Spinal cord (tissue), 10 donors: ENCODE data around the gene MYCL. TPM values are rescaled to one million over a fixed set of nuclear protein-coding genes. Genes with fewer than 3 reads are reported as not detected.
"Not testable (repeated sequence)": the region's sequence is repeated elsewhere in the genome, so short reads cannot be mapped to it uniquely, and the experiment has no call there.

Experiments
- DNase-seq, 6 donors: peaks; one replicate each; pipeline versions ENCODE4 v3.0.0 to v3.0.0-alpha.2; 2013 to 2015; ENCODE audit warnings: low spot score in 6 of 6, low read depth in 4 of 6
- H3K27ac ChIP-seq: one replicate; pipeline ENCODE4 v1.5.1; 2013; ENCODE audit warnings: low read depth, low read length, control low read depth
- H3K27me3 ChIP-seq: one replicate; pipeline ENCODE4 v1.6.1; 2013; ENCODE audit warnings: low read length; ENCODE audit not compliant: control insufficient read depth, insufficient read depth
- H3K36me3 ChIP-seq: one replicate; pipeline ENCODE4 v1.6.1; 2013; ENCODE audit warnings: low read length; ENCODE audit not compliant: control insufficient read depth, insufficient read depth
- H3K4me1 ChIP-seq: one replicate; pipeline ENCODE4 v1.6.1; 2013; ENCODE audit warnings: low read length; ENCODE audit not compliant: control insufficient read depth, insufficient read depth
- H3K4me3 ChIP-seq: one replicate; pipeline ENCODE4 v1.5.1; 2013; ENCODE audit warnings: low read depth, low read length, control low read depth
- H3K9me3 ChIP-seq: one replicate; pipeline ENCODE4 v1.6.1; 2013; ENCODE audit warnings: low read length; ENCODE audit not compliant: control insufficient read depth, insufficient read depth
- WGBS: methylation state at CpG from one replicate; pipeline ENCODE4 v1.1.5; 2013; ENCODE audit warnings: missing lambda C conversion rate; ENCODE audit not compliant: insufficient coverage; 5-methylcytosine and 5-hydroxymethylcytosine counted together
- polyA plus RNA-seq, 2 donors: library from polyadenylated mRNA; unstranded; fragments of 120-200 nt; gene quantifications; one replicate each; pipeline ENCODE4 v1.2.1, GENCODE V29; 2013; ENCODE audit not compliant: insufficient read length in 2 of 2
- total RNA-seq, 2 donors: library from RNA; depleted of rRNA in 1 of 2; stranded (reverse); fragments of 120-200 nt in 1 of 2; fragments of >200 nt in 1 of 2; gene quantifications; one replicate each; pipeline versions ENCODE4 v1.2.3 to v1.2.4, GENCODE V29; 2013 to 2014
- donor health status: healthy.

MYCL gene
- total and polyA plus RNA-seq, 4 donors = 6.1 to 16.6 (median 9.8) TPM

- H3K4me1 ChIP-seq = peaks cover 5% of the 10 kb centered on the region
- no peaks in the 10 kb centered on the region for H3K9me3 ChIP-seq
- H3K27ac ChIP-seq = no peak overlapping the region
- WGBS = 25% methylated on average over 2 of the region's 3 CpGs
- DNase-seq = peak in 2 of 6 donors; percentile 56 to 79
- no peak overlapping the region for H3K4me3 ChIP-seq
- H3K36me3 ChIP-seq = no peaks in the 10 kb centered on the region
- peaks cover 8% of the 10 kb centered on the region for H3K27me3 ChIP-seq
Observed at GRCh38 chr1:39919545-39919944, 17.8 kb upstream of the MYCL start.

DNA sequence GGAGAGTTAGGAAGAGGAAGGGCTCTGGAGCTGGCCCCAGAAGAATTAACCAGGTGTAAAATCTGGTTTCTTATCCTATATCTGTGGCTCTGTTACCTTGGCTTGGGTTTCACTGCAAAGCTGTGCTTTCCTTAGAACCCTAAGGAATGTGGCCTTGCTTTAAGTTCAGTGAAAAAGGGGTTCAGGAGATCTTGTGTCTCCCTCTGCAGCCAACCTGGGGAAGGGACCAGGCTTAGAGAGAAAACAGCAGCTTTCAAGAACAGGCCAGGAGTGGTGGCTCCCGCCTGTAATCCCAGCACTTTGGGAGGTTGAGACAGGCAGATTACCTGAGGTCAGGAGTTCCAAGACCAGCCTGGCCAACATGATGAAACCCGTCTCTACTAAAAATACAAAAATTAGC is 16.1 kb upstream of the MYCL start:
- no peak overlapping the region for H3K27ac ChIP-seq
- peaks cover 8% of the 10 kb centered on the region for H3K27me3 ChIP-seq
- no peaks in the 10 kb centered on the region for H3K9me3 ChIP-seq
- DNase-seq = no peak
- peaks cover 5% of the 10 kb centered on the region for H3K4me1 ChIP-seq
- H3K4me3 ChIP-seq = no peak overlapping the region
- 100% methylated on average over 1 of the region's 2 CpGs for WGBS
- H3K36me3 ChIP-seq = no peaks in the 10 kb centered on the region

- DNase-seq = no peak
- Histone ChIP-seq H3K27ac (no peak overlapping the region), H3K4me1 (no peaks in the 10 kb centered on the region), H3K27me3 (no peaks in the 10 kb centered on the region), H3K9me3 (no peaks in the 10 kb centered on the region), H3K36me3 (no peaks in the 10 kb centered on the region), H3K4me3 (no peak overlapping the region)
- WGBS = 100% methylated on average over 1 of the region's 6 CpGs
Observed at GRCh38 chr1:39915499-39916129, 13.9 kb upstream of the MYCL start.

GRCh38 chr1:39913136-39913535 is 11.4 kb upstream of the MYCL start:
- H3K36me3 ChIP-seq, DNase-seq, H3K4me3 ChIP-seq, H3K27me3 ChIP-seq, H3K9me3 ChIP-seq, H3K27ac ChIP-seq, H3K4me1 ChIP-seq: not testable (repeated sequence)
- no CpG with 5 or more reads among the region's 30 CpGs for WGBS

DNA sequence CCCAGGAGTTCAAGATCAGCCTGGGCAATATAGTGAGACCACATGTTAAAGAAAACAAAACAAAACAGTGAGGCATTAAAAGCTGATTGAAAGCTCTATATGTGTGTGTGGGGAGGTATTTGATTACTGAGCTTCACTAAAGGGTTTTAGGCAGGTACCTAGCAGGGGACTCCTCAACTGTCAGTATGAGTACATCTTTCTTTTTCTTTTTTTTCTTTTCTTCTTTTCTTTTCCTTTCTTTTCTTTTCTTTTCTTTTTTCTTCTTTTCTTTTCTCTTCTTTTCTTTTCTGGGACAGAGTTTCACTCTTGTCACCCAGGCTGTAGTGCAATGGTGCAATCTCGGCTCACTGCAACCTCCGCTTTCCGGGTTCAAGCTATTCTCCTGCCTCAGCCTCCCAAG is 8.5 kb upstream of the MYCL start:
- Histone ChIP-seq H3K27ac (no peak overlapping the region), H3K27me3 (no peaks in the 10 kb centered on the region), H3K9me3 (no peaks in the 10 kb centered on the region), H3K4me3 (no peak overlapping the region), H3K36me3 (no peaks in the 10 kb centered on the region), H3K4me1 (no peaks in the 10 kb centered on the region)
- WGBS = 85% methylated on average over 3 of the region's 3 CpGs
- DNase-seq = no peak

- Histone ChIP-seq H3K27ac (no peak overlapping the region), H3K36me3 (no peaks in the 10 kb centered on the region), H3K4me1 (no peaks in the 10 kb centered on the region), H3K27me3 (no peaks in the 10 kb centered on the region), H3K4me3 (no peak overlapping the region), H3K9me3 (no peaks in the 10 kb centered on the region)
- no peak for DNase-seq
- no CpG with 5 or more reads among the region's 2 CpGs for WGBS
Observed at GRCh38 chr1:39908534-39908933, 6.8 kb upstream of the MYCL start.

- H3K36me3 ChIP-seq = no peaks in the 10 kb centered on the region
- H3K4me1 ChIP-seq = peaks cover 2% of the 10 kb centered on the region
- no peak overlapping the region for H3K4me3 ChIP-seq
- H3K27me3 ChIP-seq = peaks cover 5% of the 10 kb centered on the region
- DNase-seq = no peak
- no peaks in the 10 kb centered on the region for H3K9me3 ChIP-seq
- WGBS = no CpG with 5 or more reads among the region's 3 CpGs
- no peak overlapping the region for H3K27ac ChIP-seq
Observed at GRCh38 chr1:39907528-39908453, 6.1 kb upstream of the MYCL start.

GRCh38 chr1:39905172-39905571 is 3.5 kb upstream of the MYCL start:
- Histone ChIP-seq H3K9me3 (no peaks in the 10 kb centered on the region), H3K4me1 (peaks cover 16% of the 10 kb centered on the region), H3K4me3 (no peak overlapping the region), H3K27ac (no peak overlapping the region), H3K36me3 (no peaks in the 10 kb centered on the region), H3K27me3 (peaks cover 7% of the 10 kb centered on the region)
- 100% methylated on average over 1 of the region's 4 CpGs for WGBS
- DNase-seq = no peak

DNA sequence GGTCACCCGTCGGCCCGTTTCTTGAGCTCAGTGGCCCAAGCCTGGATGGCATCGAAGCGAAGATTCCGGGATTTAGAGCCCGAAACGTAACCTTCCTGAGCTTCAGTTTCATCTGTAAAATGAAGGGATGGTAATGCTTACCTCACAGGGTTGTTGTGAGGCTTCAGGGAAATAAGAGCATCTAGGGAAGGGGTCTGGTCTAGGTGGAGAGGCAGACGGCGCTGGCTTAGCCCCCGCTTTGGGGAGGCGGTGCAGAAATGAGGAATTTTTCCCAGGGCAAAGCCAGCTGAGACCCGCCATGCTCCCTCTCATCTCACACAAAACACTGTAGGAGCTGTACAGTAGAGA is 717 bp upstream of the MYCL start:
- Histone ChIP-seq H3K4me1 (peaks cover 34% of the 10 kb centered on the region), H3K27ac (no peak overlapping the region), H3K9me3 (no peaks in the 10 kb centered on the region), H3K4me3 (peak overlapping the region; percentile 74), H3K27me3 (peaks cover 7% of the 10 kb centered on the region), H3K36me3 (peaks cover 1% of the 10 kb centered on the region)
- WGBS = 3% methylated on average over 8 of the region's 13 CpGs
- DNase-seq = no peak

DNA sequence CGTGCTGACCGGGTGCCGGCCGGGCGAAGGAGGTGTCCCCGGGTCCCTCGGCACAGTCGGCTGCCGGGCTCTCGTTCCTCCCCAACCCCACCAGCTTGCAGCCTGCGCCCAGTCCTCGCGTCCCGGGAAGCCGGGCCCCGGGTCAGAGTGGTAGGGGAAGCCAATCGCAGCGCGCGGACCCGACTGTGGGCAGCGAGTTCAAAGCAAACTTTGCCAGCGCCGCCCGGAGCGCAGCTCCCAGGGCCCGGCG is 328 bp downstream of the MYCL start:
- 0% methylated on average over 28 of the region's 28 CpGs for WGBS
- Histone ChIP-seq H3K27ac (peak overlapping the region; percentile 36), H3K36me3 (peaks cover 4% of the 10 kb centered on the region), H3K27me3 (peaks cover 7% of the 10 kb centered on the region), H3K4me3 (peak overlapping the region; percentile 71), H3K4me1 (peaks cover 43% of the 10 kb centered on the region), H3K9me3 (no peaks in the 10 kb centered on the region)
- DNase-seq = no peak
